NCI-H460 (cell line): ENCODE results near the gene TMEM201. TPM values are rescaled to one million over a fixed set of nuclear protein-coding genes. Genes with fewer than 3 reads are reported as not detected.

Experiments used
- DNase-seq: peaks from one replicate; pipeline ENCODE4 v3.0.0-alpha.2; 2016; ENCODE audit warnings: low read depth; ENCODE audit errors: extremely low read depth
- total RNA-seq: library from RNA; depleted of rRNA; stranded (reverse); fragments of >200 nt; shearing (Covaris generic); gene quantifications from 2 replicates; pipeline ENCODE4 v1.2.3, GENCODE V29; 2014

The TMEM201 gene
- total RNA-seq, 1 experiment from 2014 or later, result 2.8 TPM

GRCh38 chr1:9599741-9600140, 11.0 kb downstream of the TMEM201 start:
- DNase-seq, result no peak

GRCh38 chr1:9600861-9601834, 12.4 kb downstream of the TMEM201 start:
- no peak for DNase-seq

- DNase-seq, result no peak
Measured at GRCh38 chr1:9601942-9602793, 13.5 kb downstream of the TMEM201 start.

- DNase-seq, result no peak
Measured at GRCh38 chr1:9602794-9603167, 14.1 kb downstream of the TMEM201 start.

- DNase-seq, result no peak
Measured at GRCh38 chr1:9603307-9603706, 14.6 kb downstream of the TMEM201 start.

- DNase-seq, result no peak
Measured at GRCh38 chr1:9603766-9604753, 15.3 kb downstream of the TMEM201 start.

GRCh38 chr1:9604836-9605235, 16.1 kb downstream of the TMEM201 start:
- no peak for DNase-seq

GRCh38 chr1:9605946-9606455, 17.3 kb downstream of the TMEM201 start:
- no peak for DNase-seq

- DNase-seq, result no peak
Measured at GRCh38 chr1:9606458-9606857, 17.7 kb downstream of the TMEM201 start.

GRCh38 chr1:9606948-9607347, 18.2 kb downstream of the TMEM201 start:
- no peak for DNase-seq

- DNase-seq, result no peak
Measured at GRCh38 chr1:9607352-9607751, 18.6 kb downstream of the TMEM201 start.

GRCh38 chr1:9609998-9610397, 21.3 kb downstream of the TMEM201 start:
- DNase-seq, result no peak

- DNase-seq, result no peak
Measured at GRCh38 chr1:9610548-9610947, 21.8 kb downstream of the TMEM201 start.

- DNase-seq, result no peak
Measured at GRCh38 chr1:9611716-9612115, 23.0 kb downstream of the TMEM201 start.

GRCh38 chr1:9612162-9612845, 23.6 kb downstream of the TMEM201 start:
- DNase-seq, result no peak

GRCh38 chr1:9612871-9613624, 24.3 kb downstream of the TMEM201 start:
- no peak for DNase-seq

GRCh38 chr1:9613625-9614299, 25.1 kb downstream of the TMEM201 start:
- DNase-seq, result no peak
